ENCODE results near the gene NUP85.

GRCh38 chr17:75263055-75263454, 57.6 kb downstream of the NUP85 start:
- TF ChIP-seq, protein P1, sequence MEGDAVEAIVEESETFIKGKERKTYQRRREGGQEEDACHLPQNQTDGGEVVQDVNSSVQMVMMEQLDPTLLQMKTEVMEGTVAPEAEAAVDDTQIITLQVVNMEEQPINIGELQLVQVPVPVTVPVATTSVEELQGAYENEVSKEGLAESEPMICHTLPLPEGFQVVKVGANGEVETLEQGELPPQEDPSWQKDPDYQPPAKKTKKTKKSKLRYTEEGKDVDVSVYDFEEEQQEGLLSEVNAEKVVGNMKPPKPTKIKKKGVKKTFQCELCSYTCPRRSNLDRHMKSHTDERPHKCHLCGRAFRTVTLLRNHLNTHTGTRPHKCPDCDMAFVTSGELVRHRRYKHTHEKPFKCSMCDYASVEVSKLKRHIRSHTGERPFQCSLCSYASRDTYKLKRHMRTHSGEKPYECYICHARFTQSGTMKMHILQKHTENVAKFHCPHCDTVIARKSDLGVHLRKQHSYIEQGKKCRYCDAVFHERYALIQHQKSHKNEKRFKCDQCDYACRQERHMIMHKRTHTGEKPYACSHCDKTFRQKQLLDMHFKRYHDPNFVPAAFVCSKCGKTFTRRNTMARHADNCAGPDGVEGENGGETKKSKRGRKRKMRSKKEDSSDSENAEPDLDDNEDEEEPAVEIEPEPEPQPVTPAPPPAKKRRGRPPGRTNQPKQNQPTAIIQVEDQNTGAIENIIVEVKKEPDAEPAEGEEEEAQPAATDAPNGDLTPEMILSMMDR (IDR thresholded peaks at IDR 0.05; ENCODE audit: low read length) = no peak
- TF ChIP-seq EZH2 (IDR thresholded peaks at IDR 0.05; ENCODE audit: borderline replicate concordance, low read length) = no peak

Measured in OCI-LY1 (cell line).